ENCODE results near the gene HAO1.

DNA sequence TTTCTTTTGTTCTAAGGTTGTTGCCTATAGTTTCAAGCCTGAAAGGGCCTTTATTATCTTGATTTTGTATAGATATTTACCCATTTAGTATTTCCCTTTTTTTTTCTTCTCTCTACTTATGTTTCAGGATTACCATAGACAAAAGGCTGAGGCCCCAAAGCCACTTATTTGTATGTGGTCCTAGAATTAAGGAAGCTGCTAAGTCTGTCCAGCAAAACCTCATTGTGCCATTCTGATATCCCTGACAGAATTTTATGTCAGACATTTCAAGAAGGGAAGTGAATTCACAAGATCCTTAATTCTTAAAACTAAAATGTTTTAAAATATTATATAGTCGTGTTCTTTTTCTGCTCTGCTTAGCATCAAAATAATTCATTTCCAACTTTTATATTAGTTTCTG lies 6.9 kb downstream of the HAO1 start:
- no peak for TF ChIP-seq EZH2 (IDR thresholded peaks at IDR 0.05; ENCODE audit: insufficient read depth, low read length)
- no peak for TF ChIP-seq CTCF (IDR thresholded peaks at IDR 0.05; ENCODE audit: insufficient read depth, low read depth, low read length)
